ENCODE results near the gene SH3BP5. TPM values are rescaled to one million over a fixed set of nuclear protein-coding genes. Genes with fewer than 3 reads are reported as not detected.

SH3BP5 gene
- total RNA-seq, 1 experiment from 2014 or later: 8.0 TPM

DNA sequence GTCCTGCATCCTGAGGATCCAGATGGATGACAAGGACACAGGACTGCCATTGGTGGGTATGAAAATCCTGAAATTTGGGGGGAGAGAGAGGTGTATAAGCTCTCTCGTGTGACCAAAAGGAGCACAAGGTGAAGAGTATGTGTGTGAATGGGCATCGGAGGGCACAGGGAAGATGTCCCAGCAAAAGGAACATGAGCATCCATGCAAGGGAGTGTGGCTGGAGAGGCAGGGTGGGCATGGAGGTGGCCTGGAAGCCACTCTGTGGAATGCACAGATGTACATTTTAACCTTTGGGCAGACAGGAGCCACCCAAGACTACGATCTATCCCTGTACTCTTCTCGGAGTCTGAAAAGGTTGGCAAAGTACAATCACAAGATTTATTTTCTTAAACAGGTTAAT, 71.9 kb downstream of the SH3BP5 start:
- no peak overlapping the region for H3K4me3 ChIP-seq (ENCODE audit: insufficient read depth, low read depth, low read length)

DNA sequence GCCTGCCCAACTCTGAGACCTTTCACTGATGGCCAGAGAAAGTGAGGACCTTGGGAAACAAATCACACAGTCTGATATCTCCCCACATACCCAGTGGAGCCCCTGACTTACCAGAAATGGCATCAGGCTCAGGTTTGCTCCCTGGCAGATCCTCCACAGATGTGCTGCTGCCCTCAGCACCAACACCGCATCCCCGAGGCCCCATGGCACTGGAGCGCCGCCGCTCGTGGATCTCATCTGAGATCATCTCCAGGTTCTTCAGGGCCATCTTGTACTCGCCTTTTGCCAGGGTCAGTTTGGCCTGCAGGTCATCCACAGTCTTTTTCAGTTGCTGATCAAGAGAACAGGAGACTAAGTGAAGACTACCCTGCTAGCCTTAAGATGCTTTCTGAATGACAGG, 73.7 kb downstream of the SH3BP5 start:
- Histone ChIP-seq H3K27me3 (ENCODE audit: control insufficient read depth, insufficient read depth, low read length) (no peaks in the 10 kb centered on the region), H3K36me3 (replicated peaks; ENCODE audit: control insufficient read depth, insufficient read depth, low read length) (peaks cover 9% of the 10 kb centered on the region), H3K4me3 (ENCODE audit: insufficient read depth, low read depth, low read length) (no peak overlapping the region)
- no peak for DNase-seq

More for the DNA sequence above, 71.9 kb downstream of the SH3BP5 start:
- Histone ChIP-seq H3K27me3 (ENCODE audit: control insufficient read depth, insufficient read depth, low read length) (no peaks in the 10 kb centered on the region), H3K36me3 (replicated peaks; ENCODE audit: control insufficient read depth, insufficient read depth, low read length) (peaks cover 8% of the 10 kb centered on the region)
- DNase-seq: no peak

DNA sequence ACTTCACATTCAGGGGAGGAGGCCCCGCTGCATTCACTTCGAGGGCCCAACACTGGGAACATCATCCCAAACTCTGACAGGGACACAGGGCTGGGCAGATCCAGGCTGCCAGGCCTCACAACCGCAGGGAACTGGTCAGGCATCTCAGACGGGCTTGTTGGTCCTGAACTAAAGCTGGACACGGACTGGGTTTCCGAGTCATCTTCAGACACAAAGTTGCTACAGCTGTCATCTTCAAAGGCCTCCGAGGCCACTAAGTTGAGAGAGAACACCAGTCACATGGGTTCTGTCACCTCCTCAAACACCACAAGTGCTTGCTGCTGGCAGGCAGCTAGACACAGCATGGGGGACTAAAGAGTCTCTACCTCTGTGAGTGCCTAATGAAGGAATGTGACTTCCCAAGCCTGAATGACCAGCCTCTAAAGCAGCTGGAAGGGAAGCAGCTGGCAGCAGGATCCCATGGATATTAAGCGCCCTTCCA, 75.5 kb downstream of the SH3BP5 start:
- no peak for DNase-seq
- Histone ChIP-seq H3K27me3 (ENCODE audit: control insufficient read depth, insufficient read depth, low read length) (no peaks in the 10 kb centered on the region), H3K4me3 (ENCODE audit: insufficient read depth, low read depth, low read length) (no peak overlapping the region), H3K36me3 (replicated peaks; ENCODE audit: control insufficient read depth, insufficient read depth, low read length) (peaks cover 9% of the 10 kb centered on the region)

DNA sequence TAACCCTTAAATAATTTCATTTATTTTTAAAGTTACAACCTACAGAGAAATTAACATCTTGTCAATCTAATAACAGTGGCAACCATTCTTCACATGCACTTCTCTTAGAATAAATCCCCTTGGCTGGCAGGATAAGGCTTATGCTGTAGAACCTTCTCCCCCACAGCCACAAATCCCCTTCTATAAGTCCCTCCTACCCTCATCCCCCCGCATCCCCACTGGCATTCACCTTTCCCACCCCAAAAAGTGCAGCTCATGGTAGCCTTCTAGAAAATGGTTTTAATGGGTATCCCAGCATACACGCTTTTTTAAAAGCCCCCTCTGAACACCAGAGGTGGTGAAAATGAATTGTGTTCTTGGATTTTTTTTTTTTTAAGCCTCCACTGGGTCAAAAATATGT, 77.2 kb downstream of the SH3BP5 start:
- H3K27me3 ChIP-seq (ENCODE audit: control insufficient read depth, insufficient read depth, low read length): no peaks in the 10 kb centered on the region
- peaks cover 9% of the 10 kb centered on the region for H3K36me3 ChIP-seq (replicated peaks; ENCODE audit: control insufficient read depth, insufficient read depth, low read length)

GRCh38 chr3:15253023-15253697, 79.2 kb downstream of the SH3BP5 start:
- no peak overlapping the region for H3K4me3 ChIP-seq (ENCODE audit: insufficient read depth, low read depth, low read length)
- DNase-seq: no peak
- no peaks in the 10 kb centered on the region for H3K27me3 ChIP-seq (ENCODE audit: control insufficient read depth, insufficient read depth, low read length)
- H3K36me3 ChIP-seq (replicated peaks; ENCODE audit: control insufficient read depth, insufficient read depth, low read length): peaks cover 10% of the 10 kb centered on the region

More for the DNA sequence above, 77.2 kb downstream of the SH3BP5 start:
- no peak for DNase-seq
- no peak overlapping the region for H3K4me3 ChIP-seq (ENCODE audit: insufficient read depth, low read depth, low read length)

- DNase-seq: no peak
- no peak overlapping the region for H3K4me3 ChIP-seq (ENCODE audit: insufficient read depth, low read depth, low read length)
- no peaks in the 10 kb centered on the region for H3K27me3 ChIP-seq (ENCODE audit: control insufficient read depth, insufficient read depth, low read length)
- H3K36me3 ChIP-seq (replicated peaks; ENCODE audit: control insufficient read depth, insufficient read depth, low read length): peaks cover 7% of the 10 kb centered on the region
Measured at GRCh38 chr3:15246186-15246585, 86.2 kb downstream of the SH3BP5 start.

GRCh38 chr3:15243822-15244482, 88.4 kb downstream of the SH3BP5 start:
- DNase-seq: no peak
- H3K27me3 ChIP-seq (ENCODE audit: control insufficient read depth, insufficient read depth, low read length): no peaks in the 10 kb centered on the region
- peaks cover 8% of the 10 kb centered on the region for H3K36me3 ChIP-seq (replicated peaks; ENCODE audit: control insufficient read depth, insufficient read depth, low read length)
- H3K4me3 ChIP-seq (ENCODE audit: insufficient read depth, low read depth, low read length): no peak overlapping the region

- peak; percentile 51 for DNase-seq
- Histone ChIP-seq H3K4me3 (ENCODE audit: insufficient read depth, low read depth, low read length) (no peak overlapping the region), H3K27me3 (ENCODE audit: control insufficient read depth, insufficient read depth, low read length) (no peaks in the 10 kb centered on the region), H3K36me3 (replicated peaks; ENCODE audit: control insufficient read depth, insufficient read depth, low read length) (peaks cover 3% of the 10 kb centered on the region)
Measured at GRCh38 chr3:15241341-15241740, 91.0 kb downstream of the SH3BP5 start.

- Histone ChIP-seq H3K4me3 (ENCODE audit: insufficient read depth, low read depth, low read length) (no peak overlapping the region), H3K36me3 (replicated peaks; ENCODE audit: control insufficient read depth, insufficient read depth, low read length) (0 out of 2 replicates have a peak, but pooled peaks cover 3% of the 10 kb centered on the region), H3K27me3 (ENCODE audit: control insufficient read depth, insufficient read depth, low read length) (no peaks in the 10 kb centered on the region)
- no peak for DNase-seq
Measured at GRCh38 chr3:15229262-15229661, 103.1 kb downstream of the SH3BP5 start.

- no peak overlapping the region for H3K4me3 ChIP-seq (ENCODE audit: insufficient read depth, low read depth, low read length)
- no peaks in the 10 kb centered on the region for H3K27me3 ChIP-seq (ENCODE audit: control insufficient read depth, insufficient read depth, low read length)
- H3K36me3 ChIP-seq (replicated peaks; ENCODE audit: control insufficient read depth, insufficient read depth, low read length): 0 out of 2 replicates have a peak, but pooled peaks cover 3% of the 10 kb centered on the region
- DNase-seq: no peak
Measured at GRCh38 chr3:15228147-15228546, 104.2 kb downstream of the SH3BP5 start.

DNA sequence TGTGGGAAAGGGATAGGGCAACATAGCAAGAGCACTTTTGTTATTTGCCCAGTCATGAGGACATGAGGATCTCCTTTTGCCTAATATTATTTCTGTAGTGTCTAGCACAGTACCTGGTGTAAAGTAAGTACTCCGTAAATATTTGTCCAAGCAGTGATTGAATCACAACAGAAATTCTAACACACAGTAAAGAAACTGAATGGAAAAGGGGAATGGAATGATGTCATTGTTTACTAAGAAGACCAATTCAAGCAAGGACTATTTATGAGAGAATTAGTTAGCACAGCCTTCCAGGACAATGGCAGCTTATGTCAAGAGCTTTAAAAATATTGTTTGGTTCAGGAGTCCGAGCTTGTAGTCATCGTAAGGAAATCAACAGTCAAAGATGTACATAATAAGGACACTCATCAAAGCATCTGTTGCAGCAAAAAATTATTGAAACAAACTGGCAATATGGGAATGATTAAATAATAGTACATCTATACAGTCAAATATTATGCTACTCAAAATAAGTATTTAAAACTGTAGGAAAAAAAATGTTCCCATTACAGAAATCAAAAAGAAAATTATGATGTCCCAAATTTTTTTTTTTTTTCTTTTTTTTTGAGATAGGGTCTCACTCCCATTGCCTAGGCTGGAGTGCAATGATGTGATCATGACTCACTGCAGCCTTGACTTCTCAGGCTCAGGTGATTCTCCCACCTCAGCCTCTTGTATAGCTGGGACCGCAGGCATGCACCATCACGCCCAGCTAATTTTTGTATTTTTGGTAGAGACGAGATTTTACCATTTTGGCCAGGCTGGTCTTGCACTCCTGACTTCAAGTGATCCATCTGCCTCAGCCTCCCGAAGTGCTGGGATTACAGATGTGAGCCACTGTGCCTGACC, 108.5 kb downstream of the SH3BP5 start:
- Histone ChIP-seq H3K27me3 (ENCODE audit: control insufficient read depth, insufficient read depth, low read length) (no peaks in the 10 kb centered on the region), H3K4me3 (ENCODE audit: insufficient read depth, low read depth, low read length) (no peak overlapping the region), H3K36me3 (replicated peaks; ENCODE audit: control insufficient read depth, insufficient read depth, low read length) (peaks cover 5% of the 10 kb centered on the region)
- DNase-seq: no peak

- Histone ChIP-seq H3K27me3 (ENCODE audit: control insufficient read depth, insufficient read depth, low read length) (no peaks in the 10 kb centered on the region), H3K36me3 (replicated peaks; ENCODE audit: control insufficient read depth, insufficient read depth, low read length) (peaks cover 9% of the 10 kb centered on the region)
Measured at GRCh38 chr3:15221574-15222217, 110.7 kb downstream of the SH3BP5 start.

DNA sequence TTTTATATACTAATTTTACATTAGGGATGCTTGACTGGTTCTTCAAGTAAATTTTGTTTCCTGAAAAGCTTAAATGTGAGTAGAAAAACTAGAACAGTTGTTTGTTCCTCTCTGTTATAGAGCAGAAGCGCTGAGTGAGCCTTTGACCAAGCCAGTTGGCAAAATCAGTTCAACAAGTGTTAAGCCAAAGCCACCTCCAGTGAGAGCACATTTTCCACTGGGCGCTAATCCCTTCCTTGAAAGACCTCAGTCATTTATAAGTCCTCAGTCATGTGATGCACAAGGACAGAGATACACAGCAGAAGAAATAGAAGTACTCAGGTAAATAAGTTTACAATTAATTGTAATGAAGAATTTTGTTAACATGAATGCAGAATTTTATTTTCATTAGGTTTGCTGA, 111.7 kb downstream of the SH3BP5 start:
- Histone ChIP-seq H3K4me3 (ENCODE audit: insufficient read depth, low read depth, low read length) (no peak overlapping the region), H3K36me3 (replicated peaks; ENCODE audit: control insufficient read depth, insufficient read depth, low read length) (peaks cover 10% of the 10 kb centered on the region), H3K27me3 (ENCODE audit: control insufficient read depth, insufficient read depth, low read length) (no peaks in the 10 kb centered on the region)
- no peak for DNase-seq

More at GRCh38 chr3:15221574-15222217, 110.7 kb downstream of the SH3BP5 start:
- no peak overlapping the region for H3K4me3 ChIP-seq (ENCODE audit: insufficient read depth, low read depth, low read length)
- no peak for DNase-seq

GRCh38 chr3:15220056-15220455, 112.3 kb downstream of the SH3BP5 start:
- DNase-seq: no peak
- Histone ChIP-seq H3K27me3 (ENCODE audit: control insufficient read depth, insufficient read depth, low read length) (no peaks in the 10 kb centered on the region), H3K36me3 (replicated peaks; ENCODE audit: control insufficient read depth, insufficient read depth, low read length) (peaks cover 10% of the 10 kb centered on the region), H3K4me3 (ENCODE audit: insufficient read depth, low read depth, low read length) (no peak overlapping the region)

Measured in H7 (cell line).